Loucy (cell line): ENCODE measurements around the gene BCL11B.

Experiments
- CTCF ChIP-seq: fragments of 200-600 bp; sonication (generic); conservative IDR thresholded peaks from 2 replicates; pipeline ENCODE4 v1.5.1; 2014; ENCODE audit warnings: mild to moderate bottlenecking, antibody characterized with exemption, low read length
- EZH2phosphoT487 ChIP-seq: fragments of 200-600 bp; IDR thresholded peaks from 2 replicates; pipeline ENCODE4 v1.6.1; 2018; ENCODE audit warnings: antibody characterized with exemption, mild to moderate bottlenecking, moderate library complexity, borderline replicate concordance

GRCh38 chr14:99315197-99315596 lies 43.2 kb upstream of the BCL11B start:
- TF ChIP-seq CTCF (no peak), EZH2phosphoT487 (no peak)
